ENCODE measurements around the gene ILF2.

Gene ILF2

DNA sequence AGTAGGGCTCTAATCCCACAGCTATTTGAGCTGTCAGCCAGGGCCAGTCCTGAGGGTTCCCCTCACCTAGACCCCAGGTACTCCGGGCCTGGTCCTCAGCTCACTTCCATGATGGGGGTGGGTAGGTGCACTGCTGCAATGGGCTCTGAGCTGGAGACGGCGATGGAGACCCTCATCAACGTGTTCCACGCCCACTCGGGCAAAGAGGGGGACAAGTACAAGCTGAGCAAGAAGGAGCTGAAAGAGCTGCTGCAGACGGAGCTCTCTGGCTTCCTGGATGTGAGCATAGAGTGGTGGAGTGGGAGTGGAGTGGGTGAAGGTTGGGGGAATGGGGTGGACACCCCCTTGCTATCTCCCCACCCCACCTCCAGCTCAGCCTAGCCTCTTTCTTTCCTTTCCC is 40.4 kb downstream of the ILF2 start:
- in situ Hi-C loops (cut with MboI; ENCODE audit: low sequenced_read_pairs): no loop called here

DNA sequence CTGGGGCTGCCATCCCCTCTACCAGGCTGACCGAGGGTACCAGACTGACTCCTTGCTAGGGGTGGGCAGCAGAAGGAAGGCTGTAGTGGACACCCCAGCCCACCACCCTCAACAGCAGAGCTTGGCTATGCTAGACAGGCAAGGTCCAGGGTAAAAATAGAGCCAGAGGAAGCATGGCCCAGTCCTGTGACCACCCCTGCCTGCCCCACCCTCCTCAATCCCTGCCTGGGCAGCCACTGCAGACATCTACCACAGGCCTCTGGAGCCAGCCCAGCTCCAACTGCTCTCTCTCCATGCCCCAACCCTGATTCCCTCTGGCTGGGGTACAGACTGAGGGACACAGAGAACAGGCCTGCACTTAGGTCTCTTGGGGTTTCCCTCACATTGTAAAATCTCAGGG is 40.8 kb downstream of the ILF2 start:
- in situ Hi-C loops (cut with MboI; ENCODE audit: low sequenced_read_pairs): no loop called here

DNA sequence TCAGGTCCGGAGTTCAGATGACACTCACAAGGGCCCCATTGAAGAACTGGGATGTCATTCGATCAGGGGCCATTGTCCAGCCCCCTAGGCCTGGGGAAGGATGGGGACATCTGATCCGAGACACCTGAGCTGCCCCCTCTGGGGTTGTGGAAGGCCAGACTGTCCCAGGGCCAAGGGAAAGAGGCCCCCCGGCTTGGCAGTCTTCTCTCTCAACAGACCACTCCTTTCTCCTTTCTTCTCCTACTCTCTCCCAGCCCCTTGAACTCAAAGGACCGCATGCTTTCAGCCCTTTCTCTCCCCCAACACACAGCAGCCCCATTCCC is 41.5 kb downstream of the ILF2 start:
- in situ Hi-C loops (cut with MboI; ENCODE audit: low sequenced_read_pairs): no loop called here

GRCh38 chr1:153628638-153629342 is 42.0 kb downstream of the ILF2 start:
- in situ Hi-C loops (cut with MboI; ENCODE audit: low sequenced_read_pairs): no loop called here

DNA sequence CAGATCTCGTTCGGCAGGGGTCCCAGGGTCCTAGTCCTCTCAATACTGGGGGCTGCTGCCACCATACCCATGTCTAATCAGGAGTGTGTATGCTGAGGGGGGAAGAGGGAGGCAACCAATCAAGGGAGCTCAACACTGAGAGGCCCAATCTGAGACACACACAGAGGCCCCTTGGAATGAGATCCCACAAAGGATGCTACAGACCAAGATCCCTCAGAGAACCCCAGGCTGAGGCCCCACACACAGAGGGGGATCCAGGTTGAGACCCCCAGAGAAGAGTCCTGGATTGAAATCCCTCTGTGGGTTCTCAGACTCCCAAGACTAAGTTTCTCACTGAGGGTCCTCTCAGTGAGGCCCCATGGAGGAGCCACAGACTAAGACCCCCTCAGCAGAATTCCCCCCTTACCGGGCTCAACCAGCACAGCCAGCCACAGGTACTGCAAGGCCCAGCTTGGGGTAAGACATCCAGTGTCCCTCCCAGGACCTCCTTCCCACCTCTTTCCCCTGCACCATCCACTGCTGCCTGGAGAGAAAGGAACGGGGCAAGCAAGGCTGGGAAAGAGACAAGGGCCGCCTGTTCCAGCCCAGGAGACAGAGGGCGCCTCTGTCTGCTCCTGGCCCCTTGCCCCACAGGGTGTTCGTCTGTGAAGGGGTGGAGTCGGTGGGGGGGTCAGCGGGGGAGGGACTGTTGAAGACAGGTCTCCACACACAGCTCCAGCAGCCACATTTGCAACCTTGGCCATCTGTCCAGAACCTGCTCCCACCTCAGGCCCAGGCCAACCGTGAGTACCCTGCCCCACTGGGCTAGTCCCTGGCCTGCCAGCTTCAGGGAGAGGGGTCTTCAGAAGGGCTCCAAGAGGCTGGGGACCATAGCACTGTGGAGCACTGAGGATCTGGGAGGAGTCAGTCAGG is 42.8 kb downstream of the ILF2 start, which contains the start of gene S100A1:
Gene S100A1 (plus strand): TSS at position 720 of the 912 bp plus-strand sequence. CDS start 2,088 bp downstream, outside the sequence.
- in situ Hi-C loops (cut with MboI; ENCODE audit: low sequenced_read_pairs): no loop called here

DNA sequence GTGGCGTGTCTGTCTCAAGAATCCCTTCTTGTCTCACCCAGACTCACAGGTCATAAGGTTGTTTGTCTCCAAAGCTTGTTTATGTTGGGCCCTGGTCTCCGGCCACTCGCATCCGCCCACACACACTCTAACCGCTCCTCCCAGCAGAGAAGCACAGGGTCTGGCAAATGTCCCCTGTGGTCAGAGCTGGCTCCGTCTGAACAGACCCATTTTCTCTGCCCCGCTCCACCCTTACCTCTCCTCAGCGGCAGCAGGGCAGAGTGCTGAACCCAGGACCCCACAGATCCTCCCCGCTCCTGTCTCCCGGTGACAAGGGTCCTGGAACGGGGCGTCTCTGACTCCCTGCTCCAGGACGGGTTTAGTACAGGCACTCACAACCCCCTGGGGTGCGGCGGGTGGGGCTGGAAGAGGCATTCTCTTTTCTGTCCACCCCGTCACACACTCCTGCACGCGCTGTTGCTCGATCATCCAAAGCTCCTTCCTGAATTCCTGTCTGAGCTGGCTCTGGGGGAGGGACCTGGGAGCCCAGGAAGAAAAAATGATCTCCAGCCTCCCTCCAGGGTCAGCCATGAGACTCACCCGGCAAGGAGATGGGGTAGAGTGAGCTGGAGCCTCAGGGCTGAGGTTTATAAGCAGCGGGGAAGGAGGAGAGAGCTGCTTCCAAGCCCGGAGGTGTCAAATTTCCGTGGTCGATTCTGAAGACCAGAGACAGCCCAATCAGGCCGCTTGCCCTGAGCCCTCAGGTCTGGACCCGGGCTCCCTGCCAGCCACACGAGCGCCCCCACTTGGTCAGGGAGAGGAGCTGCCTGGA is 43.7 kb downstream of the ILF2 start, which contains the start of gene S100A13:
Gene S100A13 (minus strand): TSS at position 602 of the 811 bp plus-strand sequence. CDS start 1,033 bp downstream, outside the sequence.
- in situ Hi-C loops (cut with MboI; ENCODE audit: low sequenced_read_pairs): no loop called here

GRCh38 chr1:153626477-153626903 is 44.3 kb downstream of the ILF2 start:
- in situ Hi-C loops (cut with MboI; ENCODE audit: low sequenced_read_pairs): no loop called here

DNA sequence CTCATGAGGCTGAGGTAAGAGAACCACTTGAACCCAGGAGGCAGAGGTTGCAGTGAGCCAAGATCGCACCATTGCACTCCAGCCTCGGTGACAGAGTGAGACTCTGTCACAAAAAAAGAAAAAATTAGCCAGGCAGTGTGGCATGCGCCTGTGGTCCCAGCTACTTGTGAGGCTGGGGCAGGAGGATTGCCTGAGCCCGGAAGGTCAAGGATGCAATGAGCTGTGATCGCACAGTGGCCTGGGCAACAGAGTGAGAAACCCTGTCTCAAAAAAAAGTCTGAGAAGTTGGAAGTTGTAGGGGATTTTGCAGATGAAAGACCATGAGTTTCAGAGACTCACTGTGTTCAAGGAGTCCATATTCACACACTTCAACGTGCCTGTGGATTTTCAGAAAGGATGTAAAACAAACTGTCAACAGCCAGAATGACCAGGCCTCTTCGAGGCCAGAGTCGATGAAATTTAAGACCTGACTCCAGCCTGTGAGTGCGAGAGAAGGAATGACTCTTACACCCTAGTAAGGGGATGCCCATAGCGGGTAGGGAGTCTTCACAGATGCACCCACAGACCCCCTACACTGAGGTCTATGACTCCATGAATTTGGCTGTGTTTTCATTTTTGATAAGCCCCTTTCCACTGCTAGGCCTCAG is 45.7 kb downstream of the ILF2 start:
- in situ Hi-C loops (cut with MboI; ENCODE audit: low sequenced_read_pairs): no loop called here

GRCh38 chr1:153623101-153623500 is 47.7 kb downstream of the ILF2 start:
- in situ Hi-C loops (cut with MboI; ENCODE audit: low sequenced_read_pairs): no loop called here

GRCh38 chr1:153619171-153619570 is 51.6 kb downstream of the ILF2 start:
- in situ Hi-C loops (cut with MboI; ENCODE audit: low sequenced_read_pairs): loop anchor here (5.0 kb wide), 1 partner anchor 47 kb away; no protein-coding TSS in a partner anchor

DNA sequence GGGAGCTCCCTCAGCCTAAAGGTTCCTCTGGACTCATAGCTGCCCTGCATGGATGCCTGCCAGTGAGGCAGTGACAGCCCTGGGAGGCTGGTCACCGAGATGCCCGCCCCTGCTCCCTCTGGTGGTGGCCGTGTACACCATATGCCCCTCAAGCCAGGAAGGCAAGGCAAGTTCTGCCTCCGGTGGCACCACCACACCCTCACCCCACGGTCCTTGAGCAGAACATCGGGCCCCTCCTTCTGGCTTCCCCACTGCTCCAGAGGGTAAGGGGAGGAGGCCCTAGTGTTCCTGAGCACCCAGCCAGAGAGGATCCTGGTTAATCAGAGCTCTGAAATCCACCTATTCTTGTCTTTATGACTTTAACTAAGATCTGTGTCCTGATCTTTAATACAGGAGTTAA is 53.1 kb downstream of the ILF2 start:
- in situ Hi-C loops (cut with MboI; ENCODE audit: low sequenced_read_pairs): loop anchor here (5.0 kb wide), 1 partner anchor 45 kb away; no protein-coding TSS in a partner anchor

DNA sequence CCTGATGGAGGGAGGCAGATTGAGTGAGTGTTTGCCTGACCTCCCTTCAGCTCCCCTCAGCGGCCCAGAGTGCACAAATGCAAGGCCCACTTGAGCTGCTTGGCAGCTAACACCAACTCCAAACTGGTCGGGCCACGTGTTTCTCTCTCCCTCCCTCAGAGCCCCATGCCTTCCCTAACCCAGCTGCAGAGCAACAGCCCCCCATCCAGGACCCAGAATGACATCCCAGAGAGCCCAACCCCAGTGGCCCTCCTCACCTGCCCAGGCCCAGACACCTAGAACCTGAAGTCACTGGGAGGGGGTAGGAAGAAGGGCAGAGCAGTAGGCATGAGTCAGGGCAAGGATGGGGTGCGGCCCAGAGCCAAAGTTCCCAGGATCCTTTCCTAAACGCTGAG is 53.9 kb downstream of the ILF2 start:
- in situ Hi-C loops (cut with MboI; ENCODE audit: low sequenced_read_pairs): loop anchor here (5.0 kb wide), 1 partner anchor 45 kb away; no protein-coding TSS in a partner anchor

GRCh38 chr1:153616144-153616916 is 54.5 kb downstream of the ILF2 start, which contains the start of gene S100A14:
Gene S100A14, minus strand, starts transcription at chr1:153616325. Its CDS starts 467 bp downstream, at chr1:153615858.
- in situ Hi-C loops (cut with MboI; ENCODE audit: low sequenced_read_pairs): loop anchor here (5.0 kb wide), 1 partner anchor 44 kb away; no protein-coding TSS in a partner anchor

DNA sequence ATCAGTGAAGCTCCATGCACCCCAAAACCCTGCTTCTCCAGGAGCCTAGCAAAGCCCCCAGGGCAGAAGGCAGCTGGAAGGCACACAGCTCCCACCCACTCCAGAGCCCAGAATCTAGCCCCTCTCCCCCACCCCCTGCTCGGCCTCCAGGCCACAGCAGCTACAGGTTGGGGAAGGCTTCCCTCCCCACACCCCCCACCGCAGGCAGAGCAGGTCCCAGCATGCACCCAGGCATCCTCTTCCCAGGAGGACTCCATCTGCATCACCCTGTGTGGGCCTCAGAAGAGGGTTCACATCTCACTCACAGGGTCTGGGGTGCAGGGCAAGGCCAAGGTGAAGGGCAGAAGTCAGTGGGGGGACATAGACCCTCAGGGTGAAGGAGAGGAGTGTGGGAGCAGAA is 55.4 kb downstream of the ILF2 start:
- in situ Hi-C loops (cut with MboI; ENCODE audit: low sequenced_read_pairs): loop anchor here (5.0 kb wide), 1 partner anchor 43 kb away; no protein-coding TSS in a partner anchor

DNA sequence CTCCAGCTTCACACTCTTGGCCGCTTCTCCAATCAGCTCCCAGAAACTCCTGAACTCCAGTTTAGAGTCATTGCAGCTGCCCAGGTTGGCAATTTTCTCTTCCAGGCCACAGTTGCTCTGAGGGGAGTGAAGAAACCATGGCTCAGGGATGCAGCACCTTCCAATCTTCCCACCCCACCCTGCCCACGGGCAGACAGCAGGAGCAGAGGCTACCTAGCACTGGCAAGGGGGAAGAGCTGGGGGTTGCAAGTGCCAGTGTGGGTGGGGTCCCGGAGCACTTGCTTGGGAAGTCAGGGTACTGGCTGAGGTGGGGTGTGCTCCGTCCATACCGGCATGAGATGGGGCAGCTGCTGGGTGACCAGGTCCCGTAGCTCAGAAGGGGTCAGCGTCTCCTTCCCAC is 55.9 kb downstream of the ILF2 start:
- in situ Hi-C loops (cut with MboI; ENCODE audit: low sequenced_read_pairs): loop anchor here (5.0 kb wide), 1 partner anchor 43 kb away; no protein-coding TSS in a partner anchor

DNA sequence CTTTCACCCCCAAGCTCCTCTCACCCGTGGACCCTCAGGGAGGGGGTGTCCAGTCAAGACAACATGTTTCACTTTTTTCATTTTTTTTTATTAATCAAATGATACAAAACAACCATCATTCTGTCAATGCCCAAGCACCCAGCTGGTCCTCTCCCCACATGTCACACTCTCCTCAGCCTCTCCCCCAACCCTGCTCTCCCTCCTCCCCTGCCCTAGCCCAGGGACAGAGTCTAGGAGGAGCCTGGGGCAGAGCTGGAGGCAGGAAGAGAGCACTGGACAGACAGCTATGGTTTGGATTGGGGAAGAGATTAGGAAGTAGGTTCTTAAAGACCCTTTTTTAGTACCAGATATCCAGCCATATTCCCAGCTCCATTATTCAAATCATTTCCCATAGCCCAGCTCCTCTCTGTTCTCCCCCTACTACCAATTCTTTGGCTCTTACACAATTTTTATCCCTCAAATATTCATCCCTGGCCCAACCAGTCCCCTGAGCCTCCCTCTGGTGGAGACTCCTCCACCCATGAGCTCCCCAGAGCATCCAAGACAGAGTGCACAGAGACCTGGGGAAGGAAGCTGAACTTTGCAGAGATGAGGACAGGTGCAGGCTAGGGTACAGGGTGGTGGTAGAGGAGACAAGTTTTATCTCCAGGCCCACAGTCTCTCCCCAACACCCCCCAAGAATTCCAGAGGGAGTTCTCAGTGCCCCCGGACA is 56.4 kb downstream of the ILF2 start:
- in situ Hi-C loops (cut with MboI; ENCODE audit: low sequenced_read_pairs): no loop called here

DNA sequence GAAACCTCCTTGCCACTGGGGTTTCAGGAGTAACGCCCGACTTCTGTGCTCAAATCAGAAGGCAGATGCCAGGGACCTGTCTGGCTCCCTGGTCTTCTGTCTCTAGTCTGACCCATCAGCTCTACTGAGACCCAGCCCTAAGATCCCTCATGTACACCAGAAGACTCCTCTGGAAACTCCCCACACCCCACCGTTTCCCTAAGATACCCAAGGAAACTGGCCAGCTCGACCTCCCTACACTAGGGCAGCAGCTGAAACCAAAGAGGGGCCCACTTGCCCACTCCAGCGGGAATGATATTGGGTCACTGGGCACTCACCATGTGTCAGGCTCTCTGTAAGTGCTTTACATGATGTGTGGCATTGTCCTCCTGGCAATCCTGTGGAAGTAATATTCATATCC is 57.4 kb downstream of the ILF2 start:
- in situ Hi-C loops (cut with MboI; ENCODE audit: low sequenced_read_pairs): no loop called here

DNA sequence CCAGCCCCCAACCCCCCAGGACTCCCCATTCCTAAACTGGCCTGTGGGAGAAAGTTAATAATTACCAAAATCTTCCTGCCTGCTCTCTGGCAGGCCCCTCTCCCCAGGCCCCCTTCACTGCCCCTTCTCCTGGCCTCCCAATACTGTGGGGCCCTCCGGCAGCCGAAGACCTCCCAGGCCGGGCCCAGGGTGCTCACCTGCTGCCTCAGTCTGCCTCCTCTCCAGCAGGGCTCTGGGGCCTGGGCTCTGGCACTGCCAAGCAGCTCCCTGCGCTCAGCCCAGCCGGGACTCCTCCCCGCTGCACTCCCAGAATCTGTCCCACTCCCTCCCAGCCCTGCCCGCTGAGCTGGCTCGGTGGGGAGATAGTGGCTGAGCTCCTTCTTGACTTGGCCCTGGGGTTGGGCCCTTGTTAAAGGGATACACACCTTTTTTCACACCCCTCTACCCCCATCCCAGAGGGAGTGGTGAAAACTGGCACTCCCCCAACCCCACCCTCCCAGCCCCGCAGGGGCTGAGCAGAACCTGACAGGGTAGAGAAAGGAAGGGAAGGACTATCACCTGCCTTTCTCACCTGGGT is 58.0 kb downstream of the ILF2 start, which contains the start of gene S100A16:
Gene S100A16 (minus strand): TSS at position 383 of the 577 bp plus-strand sequence. CDS start 4,986 bp downstream, outside the sequence.
- in situ Hi-C loops (cut with MboI; ENCODE audit: low sequenced_read_pairs): no loop called here

All from HL-60/S4 treated with phorbol 12-myristate 13-acetate at 8.2 ng/mL for 4 days and 3 days (cell line).